Neural progenitor cell (in vitro differentiated cells): ENCODE data around the gene CHIT1. TPM values are rescaled to one million over a fixed set of nuclear protein-coding genes. Genes with fewer than 3 reads are reported as not detected.
A peak's percentile ranks its signal among the peaks of the same experiment; 100 is the strongest.

Experiments
- DNase-seq: peaks from one replicate; pipeline ENCODE4 v3.0.0-alpha.2; 2016; ENCODE audit warnings: low spot score
- H2AFZ ChIP-seq: fragments of 200-600 bp; sonication (generic); replicated peaks from 2 replicates; pipeline ENCODE4 v1.6.1; 2016; ENCODE audit warnings: antibody characterized with exemption
- H3F3A ChIP-seq: fragments of 200-600 bp; sonication (generic); 2 replicates; pipeline ENCODE4 v1.6.1; 2016; ENCODE audit warnings: antibody characterized with exemption, low read depth
- H3K27ac ChIP-seq: fragments of 200-600 bp; sonication (generic); 2 replicates; pipeline ENCODE4 v1.5.1; 2016; ENCODE audit warnings: mild to moderate bottlenecking
- H3K27me3 ChIP-seq: fragments of 200-600 bp; sonication (generic); 2 replicates; pipeline ENCODE4 v1.6.1; 2016; ENCODE audit warnings: mild to moderate bottlenecking, moderate library complexity
- H3K36me3 ChIP-seq: fragments of 200-600 bp; sonication (generic); 2 replicates; pipeline ENCODE4 v1.5.1; 2016
- H3K4me1 ChIP-seq: fragments of 200-600 bp; sonication (generic); 2 replicates; pipeline ENCODE4 v1.6.1; 2016; ENCODE audit warnings: mixed run types
- H3K4me2 ChIP-seq: fragments of 200-600 bp; sonication (generic); 2 replicates; pipeline ENCODE4 v1.6.1; 2016
- H3K4me3 ChIP-seq: fragments of 200-600 bp; sonication (generic); 2 replicates; pipeline ENCODE4 v1.5.1; 2016
- H3K79me2 ChIP-seq: fragments of 200-600 bp; sonication (generic); 2 replicates; pipeline ENCODE4 v1.6.1; 2016; ENCODE audit warnings: low read depth
- H3K9ac ChIP-seq: fragments of 200-600 bp; sonication (generic); 2 replicates; pipeline ENCODE4 v1.6.1; 2016
- H3K9me3 ChIP-seq: fragments of 200-600 bp; sonication (generic); 2 replicates; pipeline ENCODE4 v1.5.1; 2016; ENCODE audit warnings: low read depth
- H4K20me1 ChIP-seq: fragments of 200-600 bp; sonication (generic); 2 replicates; pipeline ENCODE4 v1.6.1; 2016; ENCODE audit warnings: low read depth
- H3K27ac Mint-ChIP-seq: 3 replicates; pipeline ENCODE4 v1.8.0; 2021; ENCODE audit warnings: mixed read lengths
- H3K27me3 Mint-ChIP-seq: 2 replicates; pipeline ENCODE4 v1.8.0; 2022; ENCODE audit warnings: low read depth, mild to moderate bottlenecking, inconsistent platforms, moderate library complexity, mixed read lengths; ENCODE audit not compliant: insufficient read depth
- H3K36me3 Mint-ChIP-seq: 3 replicates; pipeline ENCODE4 v1.8.0; 2021; ENCODE audit warnings: mixed read lengths
- H3K4me1 Mint-ChIP-seq: 3 replicates; pipeline ENCODE4 v1.8.0; 2021; ENCODE audit warnings: mixed read lengths
- H3K4me3 Mint-ChIP-seq: 3 replicates; pipeline ENCODE4 v1.8.0; 2021; ENCODE audit warnings: mild to moderate bottlenecking, moderate library complexity, mixed read lengths
- H3K9me3 Mint-ChIP-seq: 3 replicates; pipeline ENCODE4 v1.8.0; 2020; ENCODE audit warnings: mixed read lengths
- CTCF ChIP-seq: fragments of 200-600 bp; sonication (generic); IDR thresholded peaks from 2 replicates; pipeline ENCODE4 v1.5.1; 2017; ENCODE audit warnings: antibody characterized with exemption, mild to moderate bottlenecking
- EZH2 ChIP-seq: fragments of 200-600 bp; sonication (generic); IDR thresholded peaks from 2 replicates; pipeline ENCODE4 v1.6.1; 2017; ENCODE audit warnings: antibody characterized with exemption, mild to moderate bottlenecking, moderate library complexity
- EZH2phosphoT487 ChIP-seq: fragments of 200-600 bp; sonication (generic); IDR thresholded peaks from 2 replicates; pipeline ENCODE4 v1.6.1; 2017; ENCODE audit warnings: antibody characterized with exemption
- total RNA-seq: library from RNA; depleted of rRNA; stranded (reverse); fragments of >200 nt; gene quantifications from 2 replicates; pipeline ENCODE4 v1.2.3, GENCODE V29; 2015; ENCODE audit warnings: low replicate concordance

CHIT1 gene
- total RNA-seq, 1 donor from 2014 or later: 0.11 TPM

GRCh38 chr1:203206129-203206687 is 23.3 kb downstream of the CHIT1 start:
- peaks cover 4% of the 10 kb centered on the region for H3K27me3 Mint-ChIP-seq
- no peak overlapping the region for H3K4me2 ChIP-seq

GRCh38 chr1:203204756-203205155 is 24.7 kb downstream of the CHIT1 start:
- H3K4me3 Mint-ChIP-seq: no peak overlapping the region
- H3K27ac Mint-ChIP-seq: no peak overlapping the region
- H3K79me2 ChIP-seq: no peaks in the 10 kb centered on the region
- H3K4me1 ChIP-seq: peaks cover 11% of the 10 kb centered on the region
- no peak overlapping the region for H3K4me2 ChIP-seq
- peaks cover 5% of the 10 kb centered on the region for H3K4me1 Mint-ChIP-seq
- no peaks in the 10 kb centered on the region for H4K20me1 ChIP-seq
- H3K9me3 Mint-ChIP-seq: no peaks in the 10 kb centered on the region
- no peak overlapping the region for H2AFZ ChIP-seq
- H3K27me3 ChIP-seq: no peaks in the 10 kb centered on the region
- H3K9me3 ChIP-seq: no peaks in the 10 kb centered on the region
- TF ChIP-seq CTCF: no peak
- TF ChIP-seq EZH2phosphoT487: no peak
- TF ChIP-seq EZH2: no peak
- H3K9ac ChIP-seq: no peak overlapping the region
- H3K27ac ChIP-seq: no peak overlapping the region
- H3K36me3 Mint-ChIP-seq: no peaks in the 10 kb centered on the region
- DNase-seq: no peak
- peaks cover 2% of the 10 kb centered on the region for H3K27me3 Mint-ChIP-seq
- H3K4me3 ChIP-seq: no peak overlapping the region
- no peaks in the 10 kb centered on the region for H3K36me3 ChIP-seq
- no peaks in the 10 kb centered on the region for H3F3A ChIP-seq

More at GRCh38 chr1:203206129-203206687, 23.3 kb downstream of the CHIT1 start:
- no peaks in the 10 kb centered on the region for H3K9me3 Mint-ChIP-seq
- no peak overlapping the region for H3K4me3 ChIP-seq
- H3K27ac Mint-ChIP-seq: no peak overlapping the region
- DNase-seq: no peak
- H3K36me3 ChIP-seq: no peaks in the 10 kb centered on the region
- H3F3A ChIP-seq: no peaks in the 10 kb centered on the region
- no peak overlapping the region for H2AFZ ChIP-seq
- H3K4me3 Mint-ChIP-seq: no peak overlapping the region
- H3K4me1 Mint-ChIP-seq: peaks cover 5% of the 10 kb centered on the region
- no peaks in the 10 kb centered on the region for H3K79me2 ChIP-seq
- H3K36me3 Mint-ChIP-seq: no peaks in the 10 kb centered on the region
- H3K9ac ChIP-seq: no peak overlapping the region
- H3K9me3 ChIP-seq: no peaks in the 10 kb centered on the region
- H3K27me3 ChIP-seq: no peaks in the 10 kb centered on the region
- H3K4me1 ChIP-seq: peaks cover 11% of the 10 kb centered on the region
- TF ChIP-seq CTCF: no peak
- TF ChIP-seq EZH2phosphoT487: no peak
- TF ChIP-seq EZH2: no peak
- no peak overlapping the region for H3K27ac ChIP-seq
- H4K20me1 ChIP-seq: no peaks in the 10 kb centered on the region

- no peaks in the 10 kb centered on the region for H3F3A ChIP-seq
- TF ChIP-seq CTCF (no peak), EZH2 (no peak), EZH2phosphoT487 (no peak)
- H3K4me3 ChIP-seq: no peak overlapping the region
- DNase-seq: no peak
- H3K36me3 ChIP-seq: no peaks in the 10 kb centered on the region
- no peaks in the 10 kb centered on the region for H3K36me3 Mint-ChIP-seq
- H3K27me3 ChIP-seq: no peaks in the 10 kb centered on the region
- H3K79me2 ChIP-seq: no peaks in the 10 kb centered on the region
- peaks cover 11% of the 10 kb centered on the region for H3K4me1 ChIP-seq
- no peaks in the 10 kb centered on the region for H4K20me1 ChIP-seq
- no peak overlapping the region for H3K27ac ChIP-seq
- H3K4me3 Mint-ChIP-seq: no peak overlapping the region
- H3K27ac Mint-ChIP-seq: peak overlapping the region; percentile 18
- no peaks in the 10 kb centered on the region for H3K9me3 ChIP-seq
- peaks cover 2% of the 10 kb centered on the region for H3K27me3 Mint-ChIP-seq
- no peak overlapping the region for H2AFZ ChIP-seq
- peaks cover 8% of the 10 kb centered on the region for H3K4me1 Mint-ChIP-seq
- H3K4me2 ChIP-seq: no peak overlapping the region
- peaks cover 2% of the 10 kb centered on the region for H3K9me3 Mint-ChIP-seq
- H3K9ac ChIP-seq: no peak overlapping the region
Observed at GRCh38 chr1:203202431-203203245, 26.8 kb downstream of the CHIT1 start.
